ENCODE results near the gene OBSCN. TPM values are rescaled to one million over a fixed set of nuclear protein-coding genes. Genes with fewer than 3 reads are reported as not detected.

Gene OBSCN
- total and polyA plus RNA-seq, 2 of the 13 experiments (the other 11 are each of a cell fraction or from before 2014, with no cell fraction given) = 0.20 TPM

DNA sequence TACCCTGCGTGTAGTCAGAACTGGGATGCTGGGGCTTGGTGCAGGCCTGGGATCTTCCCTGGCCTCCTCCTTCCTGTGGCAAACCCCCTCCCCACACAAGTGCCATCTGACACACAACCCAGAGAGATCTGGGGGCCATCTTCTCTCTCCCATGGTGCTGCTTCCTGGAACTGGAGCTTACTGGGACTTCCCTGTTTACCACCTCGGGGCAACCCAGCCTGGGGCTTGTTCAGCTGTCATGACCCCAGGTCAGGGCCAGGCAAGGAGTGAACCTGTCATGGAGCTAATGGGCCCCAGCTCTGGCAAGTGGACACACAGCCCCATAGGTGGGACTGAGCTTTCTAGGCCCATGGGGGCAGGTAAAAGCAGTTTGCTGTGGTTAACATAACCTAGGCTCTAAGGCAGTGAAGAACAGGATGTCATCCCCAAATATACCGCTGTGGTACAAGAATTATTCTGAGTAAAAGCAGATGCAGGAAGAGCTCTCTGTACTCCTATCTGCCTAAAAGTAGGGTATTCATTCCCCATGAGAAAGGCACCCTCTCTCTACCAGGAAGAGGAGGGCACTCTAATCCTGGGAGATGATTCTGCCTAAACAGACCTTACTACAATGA is 196.4 kb downstream of the OBSCN start (continued):
- TF ChIP-seq STAT5B (CRISPR knock-in tag; IDR thresholded peaks at IDR 0.05) = no peak
- 0 out of 2 replicates have a peak, but pooled peaks have one; percentile 19 for TF ChIP-seq RBFOX2 (IDR thresholded peaks at IDR 0.05; ENCODE audit: low read depth, low read length)
- no peak for TF ChIP-seq SALL2 (CRISPR knock-in tag; IDR thresholded peaks at IDR 0.05)
- TF ChIP-seq FOXA3 (CRISPR knock-in tag; IDR thresholded peaks at IDR 0.05) = no peak
- TF ChIP-seq, protein P1, sequence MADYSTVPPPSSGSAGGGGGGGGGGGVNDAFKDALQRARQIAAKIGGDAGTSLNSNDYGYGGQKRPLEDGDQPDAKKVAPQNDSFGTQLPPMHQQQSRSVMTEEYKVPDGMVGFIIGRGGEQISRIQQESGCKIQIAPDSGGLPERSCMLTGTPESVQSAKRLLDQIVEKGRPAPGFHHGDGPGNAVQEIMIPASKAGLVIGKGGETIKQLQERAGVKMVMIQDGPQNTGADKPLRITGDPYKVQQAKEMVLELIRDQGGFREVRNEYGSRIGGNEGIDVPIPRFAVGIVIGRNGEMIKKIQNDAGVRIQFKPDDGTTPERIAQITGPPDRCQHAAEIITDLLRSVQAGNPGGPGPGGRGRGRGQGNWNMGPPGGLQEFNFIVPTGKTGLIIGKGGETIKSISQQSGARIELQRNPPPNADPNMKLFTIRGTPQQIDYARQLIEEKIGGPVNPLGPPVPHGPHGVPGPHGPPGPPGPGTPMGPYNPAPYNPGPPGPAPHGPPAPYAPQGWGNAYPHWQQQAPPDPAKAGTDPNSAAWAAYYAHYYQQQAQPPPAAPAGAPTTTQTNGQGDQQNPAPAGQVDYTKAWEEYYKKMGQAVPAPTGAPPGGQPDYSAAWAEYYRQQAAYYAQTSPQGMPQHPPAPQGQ (CRISPR knock-in tag; IDR thresholded peaks at IDR 0.05; ENCODE audit: borderline replicate concordance) = no peak
- TF ChIP-seq, protein P2, sequence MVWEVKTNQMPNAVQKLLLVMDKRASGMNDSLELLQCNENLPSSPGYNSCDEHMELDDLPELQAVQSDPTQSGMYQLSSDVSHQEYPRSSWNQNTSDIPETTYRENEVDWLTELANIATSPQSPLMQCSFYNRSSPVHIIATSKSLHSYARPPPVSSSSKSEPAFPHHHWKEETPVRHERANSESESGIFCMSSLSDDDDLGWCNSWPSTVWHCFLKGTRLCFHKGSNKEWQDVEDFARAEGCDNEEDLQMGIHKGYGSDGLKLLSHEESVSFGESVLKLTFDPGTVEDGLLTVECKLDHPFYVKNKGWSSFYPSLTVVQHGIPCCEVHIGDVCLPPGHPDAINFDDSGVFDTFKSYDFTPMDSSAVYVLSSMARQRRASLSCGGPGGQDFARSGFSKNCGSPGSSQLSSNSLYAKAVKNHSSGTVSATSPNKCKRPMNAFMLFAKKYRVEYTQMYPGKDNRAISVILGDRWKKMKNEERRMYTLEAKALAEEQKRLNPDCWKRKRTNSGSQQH (CRISPR knock-in tag; IDR thresholded peaks at IDR 0.05; ENCODE audit: low read depth) = no peak; the same call in 1 of the 2 replicates
- TF ChIP-seq, protein P3, sequence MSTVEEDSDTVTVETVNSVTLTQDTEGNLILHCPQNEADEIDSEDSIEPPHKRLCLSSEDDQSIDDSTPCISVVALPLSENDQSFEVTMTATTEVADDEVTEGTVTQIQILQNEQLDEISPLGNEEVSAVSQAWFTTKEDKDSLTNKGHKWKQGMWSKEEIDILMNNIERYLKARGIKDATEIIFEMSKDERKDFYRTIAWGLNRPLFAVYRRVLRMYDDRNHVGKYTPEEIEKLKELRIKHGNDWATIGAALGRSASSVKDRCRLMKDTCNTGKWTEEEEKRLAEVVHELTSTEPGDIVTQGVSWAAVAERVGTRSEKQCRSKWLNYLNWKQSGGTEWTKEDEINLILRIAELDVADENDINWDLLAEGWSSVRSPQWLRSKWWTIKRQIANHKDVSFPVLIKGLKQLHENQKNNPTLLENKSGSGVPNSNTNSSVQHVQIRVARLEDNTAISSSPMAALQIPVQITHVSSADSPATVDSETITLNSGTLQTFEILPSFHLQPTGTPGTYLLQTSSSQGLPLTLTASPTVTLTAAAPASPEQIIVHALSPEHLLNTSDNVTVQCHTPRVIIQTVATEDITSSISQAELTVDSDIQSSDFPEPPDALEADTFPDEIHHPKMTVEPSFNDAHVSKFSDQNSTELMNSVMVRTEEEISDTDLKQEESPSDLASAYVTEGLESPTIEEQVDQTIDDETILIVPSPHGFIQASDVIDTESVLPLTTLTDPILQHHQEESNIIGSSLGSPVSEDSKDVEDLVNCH (CRISPR knock-in tag; IDR thresholded peaks at IDR 0.05) = no peak
- no peak for TF ChIP-seq ZNF850 (CRISPR knock-in tag; conservative IDR thresholded peaks at IDR 0.05)
- no peak for TF ChIP-seq ZNF652 (CRISPR knock-in tag; IDR thresholded peaks at IDR 0.05; ENCODE audit: borderline replicate concordance, low read depth)
- TF ChIP-seq, protein P4, sequence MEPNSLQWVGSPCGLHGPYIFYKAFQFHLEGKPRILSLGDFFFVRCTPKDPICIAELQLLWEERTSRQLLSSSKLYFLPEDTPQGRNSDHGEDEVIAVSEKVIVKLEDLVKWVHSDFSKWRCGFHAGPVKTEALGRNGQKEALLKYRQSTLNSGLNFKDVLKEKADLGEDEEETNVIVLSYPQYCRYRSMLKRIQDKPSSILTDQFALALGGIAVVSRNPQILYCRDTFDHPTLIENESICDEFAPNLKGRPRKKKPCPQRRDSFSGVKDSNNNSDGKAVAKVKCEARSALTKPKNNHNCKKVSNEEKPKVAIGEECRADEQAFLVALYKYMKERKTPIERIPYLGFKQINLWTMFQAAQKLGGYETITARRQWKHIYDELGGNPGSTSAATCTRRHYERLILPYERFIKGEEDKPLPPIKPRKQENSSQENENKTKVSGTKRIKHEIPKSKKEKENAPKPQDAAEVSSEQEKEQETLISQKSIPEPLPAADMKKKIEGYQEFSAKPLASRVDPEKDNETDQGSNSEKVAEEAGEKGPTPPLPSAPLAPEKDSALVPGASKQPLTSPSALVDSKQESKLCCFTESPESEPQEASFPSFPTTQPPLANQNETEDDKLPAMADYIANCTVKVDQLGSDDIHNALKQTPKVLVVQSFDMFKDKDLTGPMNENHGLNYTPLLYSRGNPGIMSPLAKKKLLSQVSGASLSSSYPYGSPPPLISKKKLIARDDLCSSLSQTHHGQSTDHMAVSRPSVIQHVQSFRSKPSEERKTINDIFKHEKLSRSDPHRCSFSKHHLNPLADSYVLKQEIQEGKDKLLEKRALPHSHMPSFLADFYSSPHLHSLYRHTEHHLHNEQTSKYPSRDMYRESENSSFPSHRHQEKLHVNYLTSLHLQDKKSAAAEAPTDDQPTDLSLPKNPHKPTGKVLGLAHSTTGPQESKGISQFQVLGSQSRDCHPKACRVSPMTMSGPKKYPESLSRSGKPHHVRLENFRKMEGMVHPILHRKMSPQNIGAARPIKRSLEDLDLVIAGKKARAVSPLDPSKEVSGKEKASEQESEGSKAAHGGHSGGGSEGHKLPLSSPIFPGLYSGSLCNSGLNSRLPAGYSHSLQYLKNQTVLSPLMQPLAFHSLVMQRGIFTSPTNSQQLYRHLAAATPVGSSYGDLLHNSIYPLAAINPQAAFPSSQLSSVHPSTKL (CRISPR knock-in tag; IDR thresholded peaks at IDR 0.05) = peak; percentile 46
- no peak for TF ChIP-seq ZNF564 (CRISPR knock-in tag; IDR thresholded peaks at IDR 0.05)
- no peak for TF ChIP-seq EEA1 (CRISPR knock-in tag; IDR thresholded peaks at IDR 0.05; ENCODE audit: borderline replicate concordance)
- TF ChIP-seq, protein P5, sequence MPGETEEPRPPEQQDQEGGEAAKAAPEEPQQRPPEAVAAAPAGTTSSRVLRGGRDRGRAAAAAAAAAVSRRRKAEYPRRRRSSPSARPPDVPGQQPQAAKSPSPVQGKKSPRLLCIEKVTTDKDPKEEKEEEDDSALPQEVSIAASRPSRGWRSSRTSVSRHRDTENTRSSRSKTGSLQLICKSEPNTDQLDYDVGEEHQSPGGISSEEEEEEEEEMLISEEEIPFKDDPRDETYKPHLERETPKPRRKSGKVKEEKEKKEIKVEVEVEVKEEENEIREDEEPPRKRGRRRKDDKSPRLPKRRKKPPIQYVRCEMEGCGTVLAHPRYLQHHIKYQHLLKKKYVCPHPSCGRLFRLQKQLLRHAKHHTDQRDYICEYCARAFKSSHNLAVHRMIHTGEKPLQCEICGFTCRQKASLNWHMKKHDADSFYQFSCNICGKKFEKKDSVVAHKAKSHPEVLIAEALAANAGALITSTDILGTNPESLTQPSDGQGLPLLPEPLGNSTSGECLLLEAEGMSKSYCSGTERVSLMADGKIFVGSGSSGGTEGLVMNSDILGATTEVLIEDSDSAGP (CRISPR knock-in tag; IDR thresholded peaks at IDR 0.05; ENCODE audit: borderline replicate concordance) = 0 out of 2 replicates have a peak, but pooled peaks have one; percentile 38
- TF ChIP-seq MYNN (CRISPR knock-in tag; IDR thresholded peaks at IDR 0.05; ENCODE audit: low read depth) = no peak
- TF ChIP-seq ZNF558 (CRISPR knock-in tag; IDR thresholded peaks at IDR 0.05; ENCODE audit: borderline replicate concordance) = no peak
- TF ChIP-seq ELF3 (CRISPR knock-in tag; IDR thresholded peaks at IDR 0.05) = peak; percentile 36; the same call in 1 of the 2 replicates
